CD4-positive, alpha-beta T cell treated with Interferon alpha-2 for 1 hour (primary cell): Measurements from ENCODE around the gene JARID2.

Experiments used
- DNase-seq, 2 donors: peaks; one replicate each; pipeline ENCODE4 v3.0.0-alpha.2; 2020 to 2022

The JARID2 gene

GRCh38 chr6:15513131-15513771 is 267.4 kb downstream of the JARID2 start:
- no peak for DNase-seq

GRCh38 chr6:15513801-15514711 is 268.2 kb downstream of the JARID2 start:
- no peak for DNase-seq

- no peak for DNase-seq
These were observed 269.4 kb downstream of the JARID2 start for GRCh38 chr6:15515226-15515625.

GRCh38 chr6:15515660-15516375 is 269.9 kb downstream of the JARID2 start:
- DNase-seq: no peak

GRCh38 chr6:15516378-15516777 is 270.5 kb downstream of the JARID2 start:
- no peak for DNase-seq

GRCh38 chr6:15516923-15517560 is 271.2 kb downstream of the JARID2 start:
- DNase-seq: no peak

GRCh38 chr6:15517600-15517999 is 271.7 kb downstream of the JARID2 start:
- no peak for DNase-seq

- DNase-seq: no peak
These were observed 272.2 kb downstream of the JARID2 start for GRCh38 chr6:15518057-15518456.

GRCh38 chr6:15518878-15519277 is 273.0 kb downstream of the JARID2 start:
- no peak for DNase-seq

- DNase-seq: no peak
These were observed 273.8 kb downstream of the JARID2 start for GRCh38 chr6:15519681-15520080.

GRCh38 chr6:15520626-15521203 is 274.8 kb downstream of the JARID2 start:
- no peak for DNase-seq

GRCh38 chr6:15521582-15521981 is 275.7 kb downstream of the JARID2 start:
- DNase-seq: no peak

- no peak for DNase-seq
These were observed 276.2 kb downstream of the JARID2 start for GRCh38 chr6:15522026-15522425.

GRCh38 chr6:15522427-15522826 is 276.6 kb downstream of the JARID2 start:
- DNase-seq: no peak

- no peak for DNase-seq
These were observed 277.1 kb downstream of the JARID2 start for GRCh38 chr6:15522856-15523529.

GRCh38 chr6:15523679-15524630 is 278.1 kb downstream of the JARID2 start:
- no peak for DNase-seq

- no peak for DNase-seq
These were observed 279.1 kb downstream of the JARID2 start for GRCh38 chr6:15524861-15525401.

- no peak for DNase-seq
These were observed 280.4 kb downstream of the JARID2 start for GRCh38 chr6:15526212-15526701.

- DNase-seq: no peak
These were observed 282.2 kb downstream of the JARID2 start for GRCh38 chr6:15527838-15528617.

- no peak for DNase-seq
These were observed 283.0 kb downstream of the JARID2 start for GRCh38 chr6:15528870-15529269.
